ENCODE data around the gene ATP2B1. TPM values are rescaled to one million over a fixed set of nuclear protein-coding genes. Genes with fewer than 3 reads are reported as not detected.

Gene ATP2B1
- total RNA-seq, 2 donors from 2014 or later, result 46.9 to 59.8 TPM

DNA sequence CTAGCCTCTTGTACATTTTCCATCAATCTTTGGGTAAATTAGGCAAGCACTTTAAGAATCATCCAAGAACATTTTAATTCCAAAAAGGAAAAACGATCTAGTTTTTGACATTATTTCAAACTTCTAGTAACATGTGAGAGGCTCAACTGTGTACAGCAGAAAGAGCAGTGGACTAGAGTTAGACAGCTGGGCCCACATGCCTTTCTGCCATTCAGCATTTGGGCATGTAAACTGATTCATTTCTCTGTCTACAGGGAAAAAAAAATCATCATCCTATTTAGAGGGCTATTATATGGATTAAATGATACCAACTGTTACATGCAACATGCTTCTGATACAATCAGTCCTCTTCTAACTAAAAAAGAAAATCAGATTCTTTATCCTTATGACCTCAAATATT is 17.7 kb downstream of the ATP2B1 start:
- Histone ChIP-seq H3K27ac (no peak overlapping the region), H3K9ac (ENCODE audit: low read depth in 2 of 2, low read length in 2 of 2) (no peak overlapping the region), H3K4me3 (no peak overlapping the region), H3K9me3 (no peaks in the 10 kb centered on the region), H3K4me1 (no peaks in the 10 kb centered on the region), H3K27me3 (no peaks in the 10 kb centered on the region), H3K36me3 (no peaks in the 10 kb centered on the region)
- intact Hi-C loops (cut with DNase I), result no loop called here
- TF ChIP-seq, protein P1, sequence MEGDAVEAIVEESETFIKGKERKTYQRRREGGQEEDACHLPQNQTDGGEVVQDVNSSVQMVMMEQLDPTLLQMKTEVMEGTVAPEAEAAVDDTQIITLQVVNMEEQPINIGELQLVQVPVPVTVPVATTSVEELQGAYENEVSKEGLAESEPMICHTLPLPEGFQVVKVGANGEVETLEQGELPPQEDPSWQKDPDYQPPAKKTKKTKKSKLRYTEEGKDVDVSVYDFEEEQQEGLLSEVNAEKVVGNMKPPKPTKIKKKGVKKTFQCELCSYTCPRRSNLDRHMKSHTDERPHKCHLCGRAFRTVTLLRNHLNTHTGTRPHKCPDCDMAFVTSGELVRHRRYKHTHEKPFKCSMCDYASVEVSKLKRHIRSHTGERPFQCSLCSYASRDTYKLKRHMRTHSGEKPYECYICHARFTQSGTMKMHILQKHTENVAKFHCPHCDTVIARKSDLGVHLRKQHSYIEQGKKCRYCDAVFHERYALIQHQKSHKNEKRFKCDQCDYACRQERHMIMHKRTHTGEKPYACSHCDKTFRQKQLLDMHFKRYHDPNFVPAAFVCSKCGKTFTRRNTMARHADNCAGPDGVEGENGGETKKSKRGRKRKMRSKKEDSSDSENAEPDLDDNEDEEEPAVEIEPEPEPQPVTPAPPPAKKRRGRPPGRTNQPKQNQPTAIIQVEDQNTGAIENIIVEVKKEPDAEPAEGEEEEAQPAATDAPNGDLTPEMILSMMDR (IDR thresholded peaks at IDR 0.05), result no peak
- DNase-seq, result no peak

DNA sequence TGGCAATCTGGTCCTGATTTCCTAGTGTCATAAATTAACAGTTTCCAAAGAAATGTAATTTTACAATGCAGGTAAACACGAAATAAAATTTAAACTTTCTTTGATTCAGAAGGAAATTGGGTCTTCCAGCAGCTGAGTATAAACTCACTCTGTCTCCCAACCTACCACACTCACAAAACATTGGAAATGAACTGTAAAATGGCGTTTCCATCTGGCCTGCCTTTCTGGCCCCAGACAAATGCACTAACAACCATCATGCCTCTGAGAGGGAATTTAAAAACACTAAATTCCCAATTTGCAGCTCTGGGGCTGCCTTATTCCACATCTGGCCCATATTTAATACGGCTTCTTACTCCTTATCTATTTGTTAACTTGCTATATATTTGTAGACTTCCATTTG is 19.3 kb downstream of the ATP2B1 start:
- intact Hi-C loops (cut with DNase I), result no loop called here
- Histone ChIP-seq H3K9me3 (no peaks in the 10 kb centered on the region), H3K36me3 (no peaks in the 10 kb centered on the region), H3K9ac (ENCODE audit: low read depth in 2 of 2, low read length in 2 of 2) (no peak overlapping the region), H3K27me3 (no peaks in the 10 kb centered on the region), H3K4me3 (no peak overlapping the region), H3K27ac (no peak overlapping the region), H3K4me1 (no peaks in the 10 kb centered on the region)
- DNase-seq, result no peak
- TF ChIP-seq, protein P1 (IDR thresholded peaks at IDR 0.05), result no peak

DNA sequence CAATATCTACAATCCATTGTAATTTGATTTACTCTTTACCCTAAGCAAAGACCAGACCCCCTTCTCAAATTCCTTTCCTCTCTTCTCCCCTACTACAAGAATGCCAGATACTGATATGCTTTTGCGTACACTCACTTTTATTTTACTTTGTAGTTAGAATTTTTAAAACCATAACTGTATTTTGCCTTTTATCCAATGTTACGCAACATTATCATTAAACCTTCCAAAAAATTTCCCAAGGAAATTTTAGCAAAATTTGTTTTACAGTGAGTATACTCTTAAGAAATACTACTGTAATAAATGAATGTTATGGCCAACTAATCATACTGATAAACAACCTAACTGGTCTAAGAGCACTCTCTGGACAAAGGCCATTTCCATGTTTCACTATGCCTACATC is 22.3 kb downstream of the ATP2B1 start:
- Histone ChIP-seq H3K4me1 (no peaks in the 10 kb centered on the region), H3K27ac (no peak overlapping the region), H3K36me3 (no peaks in the 10 kb centered on the region), H3K9me3 (no peaks in the 10 kb centered on the region), H3K4me3 (no peak overlapping the region), H3K9ac (ENCODE audit: low read depth in 2 of 2, low read length in 2 of 2) (no peak overlapping the region), H3K27me3 (no peaks in the 10 kb centered on the region)
- intact Hi-C loops (cut with DNase I), result no loop called here
- TF ChIP-seq, protein P1 (IDR thresholded peaks at IDR 0.05), result no peak
- DNase-seq, result no peak

DNA sequence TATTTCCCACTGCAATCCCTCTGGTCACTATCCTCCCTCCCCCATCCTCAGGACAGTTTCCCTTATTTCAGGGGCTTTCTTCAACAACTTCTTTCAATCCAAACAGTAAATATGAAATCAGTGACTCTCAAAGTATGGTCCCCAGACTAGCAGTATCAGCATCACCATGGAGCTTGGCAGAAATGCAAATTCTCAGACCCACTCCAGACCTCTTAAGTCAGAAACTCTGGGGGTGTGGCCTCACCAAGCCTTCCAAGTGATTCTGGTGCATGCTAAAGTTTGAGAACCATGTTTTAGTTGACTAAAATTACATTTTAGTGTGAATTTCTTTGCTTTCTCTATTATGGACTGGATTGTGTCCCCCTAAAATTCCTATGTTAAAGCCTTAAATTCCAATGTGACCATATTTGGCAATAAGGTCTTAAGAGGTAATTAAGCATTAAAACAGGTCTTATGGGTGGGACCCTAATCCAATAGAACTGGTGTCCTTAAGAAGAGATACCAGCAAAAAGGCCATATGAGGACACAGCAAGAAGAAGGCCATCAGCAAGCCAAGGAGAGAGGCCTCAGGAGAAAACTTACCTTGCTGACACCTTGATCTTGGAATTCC is 23.2 kb downstream of the ATP2B1 start:
- Histone ChIP-seq H3K4me3 (no peak overlapping the region), H3K27ac (no peak overlapping the region), H3K9ac (ENCODE audit: low read depth in 2 of 2, low read length in 2 of 2) (no peak overlapping the region), H3K27me3 (no peaks in the 10 kb centered on the region), H3K36me3 (no peaks in the 10 kb centered on the region), H3K9me3 (no peaks in the 10 kb centered on the region), H3K4me1 (no peaks in the 10 kb centered on the region)
- no peak for DNase-seq
- TF ChIP-seq, protein P1 (IDR thresholded peaks at IDR 0.05), result no peak
- intact Hi-C loops (cut with DNase I), result no loop called here

DNA sequence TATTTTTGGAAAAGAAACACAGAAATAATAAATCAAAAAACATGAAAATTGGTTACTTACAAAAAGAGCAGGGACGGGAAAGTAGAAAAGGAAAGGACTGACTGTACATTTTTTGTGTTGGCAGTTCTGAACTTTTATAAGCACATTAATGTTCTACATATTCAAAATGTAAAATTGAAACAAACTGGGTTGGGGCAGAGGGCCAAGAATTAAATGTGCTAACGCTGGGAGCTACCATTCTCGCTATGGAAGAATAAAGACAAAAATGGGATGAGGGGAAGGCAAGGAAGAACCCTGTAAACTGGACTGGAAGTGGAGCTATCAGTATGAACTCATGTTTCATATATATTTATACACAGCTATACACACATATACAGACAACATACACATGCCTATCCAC is 24.5 kb downstream of the ATP2B1 start:
- H3K27me3 ChIP-seq, result no peaks in the 10 kb centered on the region
- no peaks in the 10 kb centered on the region for H3K9me3 ChIP-seq
- TF ChIP-seq, protein P1 (IDR thresholded peaks at IDR 0.05), result no peak
- no peaks in the 10 kb centered on the region for H3K4me1 ChIP-seq
- H3K4me3 ChIP-seq, result no peak overlapping the region
- no peaks in the 10 kb centered on the region for H3K36me3 ChIP-seq
- no peak for DNase-seq
- no peak overlapping the region for H3K9ac ChIP-seq (ENCODE audit: low read depth in 2 of 2, low read length in 2 of 2)
- intact Hi-C loops (cut with DNase I), result no loop called here
- H3K27ac ChIP-seq, result no peak overlapping the region

Data from colonic mucosa (tissue), 4 donors.